ENCODE measurements around the gene ALDOA. TPM values are rescaled to one million over a fixed set of nuclear protein-coding genes. Genes with fewer than 3 reads are reported as not detected.

The ALDOA gene
- total and polyA plus RNA-seq, 9 of the 15 experiments (the other 6 are each of a cell fraction or from before 2014, with no cell fraction given), result 311 to 2,224 (median 1,293) TPM

DNA sequence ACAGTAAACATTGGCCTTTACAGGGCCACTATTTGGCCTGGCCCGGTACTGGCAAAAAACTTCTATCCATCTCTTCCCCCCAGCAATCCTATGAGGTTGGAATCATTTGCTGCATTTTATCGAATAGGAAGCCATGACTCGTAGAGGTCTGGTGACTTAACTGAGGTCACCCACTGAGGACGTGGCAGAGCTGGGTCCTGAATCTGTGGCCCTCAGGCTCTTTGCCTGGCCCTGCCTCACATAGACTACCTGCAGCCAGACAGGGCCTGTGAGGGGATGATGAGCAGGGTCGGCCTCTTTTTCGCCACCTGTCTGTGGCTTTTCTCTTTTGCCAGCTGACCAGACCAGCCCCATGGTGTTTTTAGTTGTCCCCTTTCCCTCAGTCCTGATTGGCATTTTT is 12.1 kb downstream of the ALDOA start:
- H3K27me3 ChIP-seq (ENCODE audit: control insufficient read depth in 2 of 2, insufficient read depth in 2 of 2, low read length in 2 of 2), result no peaks in the 10 kb centered on the region
- H3K27ac ChIP-seq (ENCODE audit: extremely low read depth, low read depth, low read length), result no peak overlapping the region; the same call in 2 of the 3 replicates
- no peaks in the 10 kb centered on the region for H3K9me3 ChIP-seq (replicated peaks; ENCODE audit: control insufficient read depth, insufficient read depth, low read depth, low read length)
- in situ Hi-C loops (cut with MboI), result no loop called here
- FAIRE-seq (no peak), DNase-seq (ENCODE audit: extremely low read depth in 1 of 4, low spot score in 3 of 4) (no peak), ATAC-seq (no peak)
- peaks cover 4% of the 10 kb centered on the region; the same call in 1 of the 2 replicates for H4K20me1 ChIP-seq (replicated peaks; ENCODE audit: control insufficient read depth, insufficient read depth, low read length)
- H3K4me3 ChIP-seq, result no peak overlapping the region; the same call in 1 of the 2 replicates
- peak overlapping the region; percentile 98; the same call in 1 of the 2 replicates for H3K4me2 ChIP-seq (ENCODE audit: insufficient read depth, low read length)
- 82% methylated on average over 6 of the region's 6 CpGs for WGBS (ENCODE audit: insufficient coverage, low coverage, missing lambda C conversion rate)
- ChIA-PET CTCF (ENCODE audit: low intra/inter-chr PET ratio) (no interaction called here), POLR2A (interaction anchor here (1.0 to 7.5 kb wide), 4 partner anchors 10 to 18 kb away, joined by 3 to 59 read pairs (median 4); partner anchors contain the start of genes TBX6 and YPEL3)
- peaks cover 55% of the 10 kb centered on the region for H3K36me3 ChIP-seq (ENCODE audit: control insufficient read depth, insufficient read depth, low read length)
- TF ChIP-seq HIVEP1 (CRISPR knock-in tag; IDR thresholded peaks at IDR 0.05) (no peak), BRF1 (IDR thresholded peaks at IDR 0.05; ENCODE audit: borderline replicate concordance, extremely low read depth, insufficient read length) (no peak), RBFOX2 (IDR thresholded peaks at IDR 0.05; ENCODE audit: low read depth, low read length) (peak; percentile 34; the same call in 1 of the 2 replicates)
- no peaks in the 10 kb centered on the region for H3K9me1 ChIP-seq (ENCODE audit: control insufficient read depth, insufficient read depth, low read length)
- H2AFZ ChIP-seq (ENCODE audit: low read depth, low read length), result no peak overlapping the region
- intact Hi-C loops (cut with micrococcal nuclease), result no loop called here
- peak overlapping the region; percentile 71 to 95 for H3K9ac ChIP-seq (ENCODE audit: insufficient read depth in 1 of 2, low read depth in 2 of 2, low read length in 2 of 2)
- no TSS peak for BruUV-seq (replicated peaks)
- H3K4me1 ChIP-seq (replicated peaks in 1 of 2; ENCODE audit: control insufficient read depth in 2 of 2, insufficient read depth in 2 of 2, low read length in 2 of 2), result peaks cover 13 to 24% of the 10 kb centered on the region in 2 experiments
- peaks cover 50% of the 10 kb centered on the region for H3K79me2 ChIP-seq (ENCODE audit: control insufficient read depth, insufficient read depth, low read length)

DNA sequence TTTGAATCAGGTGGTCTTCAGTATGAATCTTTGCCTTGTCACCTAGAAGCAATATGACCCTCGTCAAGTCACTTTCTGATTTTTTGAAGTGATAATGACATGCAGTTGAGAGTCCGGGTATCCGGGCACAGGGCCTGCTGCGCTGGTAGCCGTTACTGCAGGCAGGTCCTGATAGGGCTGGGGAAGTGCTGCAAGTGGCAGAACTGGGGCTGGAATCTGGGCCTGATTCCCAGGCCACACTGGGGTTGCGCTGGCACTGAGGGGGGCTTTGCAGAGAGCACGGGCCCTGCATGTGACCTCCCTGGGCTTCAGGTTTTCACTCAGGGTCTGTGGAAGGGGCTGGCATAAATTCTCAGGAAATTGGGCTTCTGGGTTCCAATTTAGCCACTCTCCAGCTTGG is 13.2 kb downstream of the ALDOA start:
- Histone ChIP-seq H3K4me1 (replicated peaks in 1 of 2; ENCODE audit: control insufficient read depth in 2 of 2, insufficient read depth in 2 of 2, low read length in 2 of 2) (peaks cover 13 to 26% of the 10 kb centered on the region in 2 experiments), H2AFZ (ENCODE audit: low read depth, low read length) (no peak overlapping the region), H3K79me2 (ENCODE audit: control insufficient read depth, insufficient read depth, low read length) (peaks cover 50% of the 10 kb centered on the region), H3K9ac (ENCODE audit: insufficient read depth in 1 of 2, low read depth in 2 of 2, low read length in 2 of 2) (peak overlapping the region in 1 of 2 experiments; percentile 69; a peak in 2 of 4 replicates), H3K9me3 (replicated peaks; ENCODE audit: control insufficient read depth, insufficient read depth, low read depth, low read length) (no peaks in the 10 kb centered on the region), H3K36me3 (ENCODE audit: control insufficient read depth, insufficient read depth, low read length) (peaks cover 66% of the 10 kb centered on the region), H3K9me1 (ENCODE audit: control insufficient read depth, insufficient read depth, low read length) (no peaks in the 10 kb centered on the region), H3K4me2 (ENCODE audit: insufficient read depth, low read length) (no peak overlapping the region; the same call in 1 of the 2 replicates), H3K27me3 (ENCODE audit: control insufficient read depth in 2 of 2, insufficient read depth in 2 of 2, low read length in 2 of 2) (no peaks in the 10 kb centered on the region), H3K4me3 (no peak overlapping the region), H3K27ac (ENCODE audit: extremely low read depth, low read depth, low read length) (no peak overlapping the region), H4K20me1 (replicated peaks; ENCODE audit: control insufficient read depth, insufficient read depth, low read length) (peaks cover 4% of the 10 kb centered on the region; the same call in 1 of the 2 replicates)
- ChIA-PET CTCF (ENCODE audit: low intra/inter-chr PET ratio) (no interaction called here), POLR2A (interaction anchor here (0.7 to 7.5 kb wide), 4 partner anchors 12 to 17 kb away, joined by 3 to 59 read pairs (median 3); partner anchors contain the start of genes ALDOA, TBX6 and YPEL3)
- DNase-seq (ENCODE audit: extremely low read depth in 1 of 4, low spot score in 3 of 4), result no peak
- no peak for TF ChIP-seq PHB2 (IDR thresholded peaks at IDR 0.05; ENCODE audit: low read depth)
- TF ChIP-seq ZNF551 (CRISPR knock-in tag; IDR thresholded peaks at IDR 0.05), result no peak
- 0 out of 2 replicates have a peak, but pooled peaks have one; percentile 25 for TF ChIP-seq RBFOX2 (IDR thresholded peaks at IDR 0.05; ENCODE audit: low read depth, low read length)
- no peak for TF ChIP-seq CREM (IDR thresholded peaks at IDR 0.05; ENCODE audit: low read depth)
- BruUV-seq (replicated peaks), result no TSS peak
- no peak for FAIRE-seq
- intact Hi-C loops (cut with micrococcal nuclease), result no loop called here
- in situ Hi-C loops (cut with MboI), result no loop called here
- ATAC-seq, result no peak
- WGBS (ENCODE audit: insufficient coverage, low coverage, missing lambda C conversion rate), result 89% methylated on average over 6 of the region's 7 CpGs

Measured in K562 (cell line).